HG02623 (cell line): Measurements from ENCODE around the gene TGFB2.

Experiments used
- ATAC-seq: cut with Tn5 transposase; IDR thresholded peaks from one replicate; pipeline ENCODE4 v1.9.1; 2021; ENCODE audit warnings: moderate library complexity; ENCODE audit not compliant: unreplicated experiment

Gene TGFB2

GRCh38 chr1:218459878-218460711, 115.0 kb downstream of the TGFB2 start:
- no peak for ATAC-seq

DNA sequence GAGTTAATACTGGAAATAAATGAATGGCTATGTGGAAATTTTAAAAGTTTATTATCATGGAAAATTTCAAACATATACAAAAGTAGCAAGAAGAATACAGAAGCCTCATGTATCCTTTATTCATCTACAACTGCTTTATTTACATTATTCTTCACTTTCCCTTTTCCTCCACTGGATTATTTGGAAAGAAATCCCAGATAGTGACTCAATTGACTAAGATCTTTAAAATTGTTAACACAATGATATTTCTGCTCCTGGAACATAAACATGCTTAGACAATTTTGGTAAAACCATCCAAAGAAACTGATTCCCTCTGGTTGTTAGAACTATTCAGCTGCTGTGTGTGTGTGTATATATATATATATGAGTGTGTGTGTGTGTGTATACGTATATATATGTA, 116.2 kb downstream of the TGFB2 start:
- no peak for ATAC-seq

GRCh38 chr1:218462116-218462515, 117.0 kb downstream of the TGFB2 start:
- no peak for ATAC-seq

GRCh38 chr1:218462587-218462986, 117.5 kb downstream of the TGFB2 start:
- no peak for ATAC-seq

DNA sequence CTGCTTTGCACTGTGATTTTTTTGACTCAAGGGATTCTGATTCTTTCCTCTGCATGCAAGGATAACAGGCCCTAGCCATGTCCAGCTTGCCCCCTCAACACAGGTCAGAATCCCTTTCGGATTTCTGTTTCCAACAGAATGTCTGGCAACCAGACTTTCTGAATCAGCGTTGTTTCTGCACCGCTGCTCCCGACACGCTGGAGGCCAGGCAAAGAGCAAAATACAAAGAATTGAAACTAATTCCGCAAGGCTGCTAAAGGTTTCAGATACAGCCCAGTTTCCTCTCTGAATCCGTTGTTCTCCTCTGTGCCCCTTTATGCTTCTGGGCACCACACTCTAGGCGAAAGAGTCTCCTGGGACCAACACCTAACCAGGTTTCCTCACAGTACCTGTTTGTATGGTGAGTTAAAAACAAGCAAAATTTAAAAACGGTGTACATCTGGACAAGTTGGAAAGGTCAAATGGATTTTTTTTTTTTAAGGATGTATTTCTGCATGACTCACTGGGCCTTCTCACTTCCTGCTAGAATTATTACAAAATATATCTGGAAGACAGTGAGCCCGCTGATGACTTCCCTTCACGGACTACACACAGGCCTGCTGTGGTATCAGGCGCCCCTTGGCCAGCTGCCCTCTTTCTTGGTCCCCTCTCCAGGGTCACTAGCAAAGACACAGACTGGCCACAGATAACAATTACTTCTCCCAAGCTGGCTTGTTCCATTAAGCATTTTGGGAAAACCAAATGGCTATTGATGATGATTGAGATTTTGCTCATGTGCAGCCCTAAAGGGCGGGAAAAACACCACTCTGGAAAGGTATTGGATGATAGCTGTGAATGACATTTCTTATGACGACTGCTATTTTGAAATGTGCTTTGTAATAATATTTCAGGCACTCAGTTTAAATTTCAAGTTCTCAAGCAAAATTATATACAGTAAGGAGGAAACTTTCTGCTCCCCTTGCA, 118.3 kb downstream of the TGFB2 start:
- ATAC-seq = no peak

- ATAC-seq = no peak
These were observed 119.7 kb downstream of the TGFB2 start for GRCh38 chr1:218464871-218465270.

DNA sequence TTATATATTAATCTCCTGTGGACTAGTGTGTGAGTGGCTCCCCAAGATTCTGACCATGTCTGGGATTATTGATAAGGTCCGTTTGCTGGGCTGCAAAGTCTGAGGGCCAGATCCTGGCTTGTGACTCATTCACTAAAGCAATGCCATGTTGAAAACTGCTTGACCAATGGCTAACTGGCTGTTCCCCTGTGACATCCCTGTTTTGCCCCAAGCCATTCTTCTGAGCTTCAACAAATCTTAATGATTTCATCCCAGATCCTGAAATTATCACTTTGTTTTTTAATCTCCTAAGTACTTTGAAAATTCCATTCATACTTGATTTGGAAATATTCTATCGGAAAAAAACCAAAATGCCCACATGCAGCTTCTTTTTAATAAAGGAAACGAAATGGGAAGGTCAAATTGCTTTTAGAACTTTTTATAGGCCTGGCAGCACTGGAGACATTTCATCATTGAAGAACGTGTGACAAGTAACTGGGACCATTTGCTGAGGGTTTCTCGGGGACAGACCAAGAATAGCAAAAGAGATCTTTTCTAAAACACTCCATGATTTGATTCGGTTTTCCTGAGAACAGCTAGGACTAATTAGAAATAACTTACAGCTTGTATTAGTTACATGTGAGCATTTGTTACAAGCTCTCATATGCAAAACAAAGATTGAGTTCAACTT, 121.3 kb downstream of the TGFB2 start:
- no peak for ATAC-seq

DNA sequence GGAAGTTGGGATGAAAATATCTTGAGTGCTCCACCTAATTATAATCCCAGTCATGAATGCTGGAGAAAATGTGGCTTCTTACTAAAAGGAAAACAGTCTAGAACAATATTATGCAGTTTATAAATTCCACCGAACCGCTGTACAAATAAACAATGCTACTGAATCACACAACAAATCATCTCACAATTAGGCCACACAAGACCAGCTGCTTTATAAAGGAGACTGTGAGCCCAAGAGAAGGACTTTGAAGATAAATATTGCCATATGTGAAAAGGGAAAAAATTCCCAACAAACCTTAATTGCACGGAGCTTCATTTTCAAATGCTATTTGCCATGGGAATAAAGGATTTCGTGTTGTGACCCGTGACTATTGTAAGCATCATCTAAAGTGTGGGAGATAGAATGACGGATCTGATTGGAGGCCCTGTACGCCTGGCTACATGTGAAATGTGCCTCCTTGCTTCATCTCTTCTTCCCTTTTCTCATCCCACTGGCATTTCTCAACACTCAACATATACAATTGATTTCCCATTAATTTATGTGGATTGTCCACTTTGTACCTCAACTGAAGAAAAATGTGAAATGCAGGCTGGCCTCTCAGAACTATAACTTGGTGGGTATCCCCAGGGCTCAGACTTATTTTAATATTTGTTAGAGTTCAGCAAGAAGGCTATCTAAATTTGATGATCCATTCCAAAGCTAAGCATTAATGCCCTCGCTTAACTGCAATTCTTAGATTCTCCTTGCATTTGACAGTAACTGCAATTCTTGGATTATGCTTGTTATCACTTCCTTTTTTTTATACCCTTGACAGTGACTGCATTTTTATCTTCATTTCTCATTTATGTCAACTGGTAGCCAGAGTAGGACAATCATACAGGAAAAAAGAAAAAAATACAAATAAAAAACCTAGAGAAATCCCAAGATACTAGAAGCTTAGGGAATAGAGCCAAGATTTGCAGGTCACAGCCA, 122.3 kb downstream of the TGFB2 start:
- ATAC-seq = no peak

DNA sequence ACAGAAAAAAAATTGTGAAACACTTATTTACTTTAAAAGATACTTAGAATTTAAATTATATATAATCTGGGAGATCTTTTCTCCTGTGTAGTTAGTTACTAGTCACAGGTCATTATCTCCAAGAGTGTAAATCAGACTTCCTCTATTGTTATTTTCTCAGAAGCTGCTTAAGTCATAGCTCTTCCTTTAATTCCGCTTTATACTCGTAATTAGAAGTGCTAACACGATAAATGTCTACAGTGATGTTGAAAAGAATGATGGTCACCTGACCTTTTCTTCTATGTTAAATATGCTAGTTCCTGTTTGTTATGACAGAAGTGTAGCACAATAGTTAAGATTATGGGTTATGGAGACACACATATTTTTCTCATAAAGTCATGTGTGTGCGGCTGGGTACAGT, 123.6 kb downstream of the TGFB2 start:
- no peak for ATAC-seq

DNA sequence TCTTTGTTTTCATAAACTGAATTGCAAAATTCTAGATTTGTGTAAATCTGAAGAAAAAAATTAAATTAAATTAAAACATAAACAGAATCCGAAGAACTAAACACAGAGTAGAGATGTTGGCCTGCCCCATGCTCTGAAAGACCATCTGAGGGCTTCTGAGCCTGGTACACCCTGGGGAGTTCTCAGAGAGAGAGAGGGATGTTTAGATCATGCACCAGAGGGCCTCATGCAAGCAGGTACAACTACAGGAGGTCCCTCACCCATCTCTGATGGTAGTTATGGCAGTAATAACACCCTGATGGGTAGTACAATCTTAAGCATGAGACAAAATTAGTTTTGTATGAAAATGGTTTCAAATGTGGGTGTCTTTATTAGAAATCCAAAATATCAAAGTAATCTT, 127.7 kb downstream of the TGFB2 start:
- no peak for ATAC-seq

- no peak for ATAC-seq
These were observed 128.4 kb downstream of the TGFB2 start for GRCh38 chr1:218473522-218473921.

- ATAC-seq = no peak
These were observed 129.0 kb downstream of the TGFB2 start for GRCh38 chr1:218474128-218474527.

DNA sequence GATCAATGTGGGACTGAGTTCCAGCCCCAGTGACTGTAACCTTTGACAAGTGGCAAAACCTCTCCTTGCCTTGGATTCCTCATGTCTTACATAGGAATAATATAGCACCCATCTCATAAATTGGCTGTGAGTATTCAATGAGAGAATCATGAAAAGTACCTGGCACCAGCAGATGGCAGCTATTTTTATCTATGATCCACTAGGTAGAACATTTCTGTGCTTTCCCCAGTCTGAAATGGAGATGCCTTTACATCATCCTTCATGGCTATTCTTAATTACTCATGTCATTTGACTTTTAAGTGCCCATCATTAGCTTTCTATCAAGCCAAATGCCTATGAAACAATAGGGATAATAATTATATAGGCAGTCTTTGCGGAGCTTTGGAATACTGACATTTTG, 130.1 kb downstream of the TGFB2 start:
- no peak for ATAC-seq

- ATAC-seq = no peak
These were observed 130.6 kb downstream of the TGFB2 start for GRCh38 chr1:218475699-218476098.

GRCh38 chr1:218476385-218476784, 131.2 kb downstream of the TGFB2 start:
- ATAC-seq = no peak

GRCh38 chr1:218478336-218478735, 133.2 kb downstream of the TGFB2 start:
- ATAC-seq = no peak

GRCh38 chr1:218479436-218480115, 134.4 kb downstream of the TGFB2 start:
- no peak for ATAC-seq

- ATAC-seq = no peak
These were observed 135.0 kb downstream of the TGFB2 start for GRCh38 chr1:218480137-218480536.

DNA sequence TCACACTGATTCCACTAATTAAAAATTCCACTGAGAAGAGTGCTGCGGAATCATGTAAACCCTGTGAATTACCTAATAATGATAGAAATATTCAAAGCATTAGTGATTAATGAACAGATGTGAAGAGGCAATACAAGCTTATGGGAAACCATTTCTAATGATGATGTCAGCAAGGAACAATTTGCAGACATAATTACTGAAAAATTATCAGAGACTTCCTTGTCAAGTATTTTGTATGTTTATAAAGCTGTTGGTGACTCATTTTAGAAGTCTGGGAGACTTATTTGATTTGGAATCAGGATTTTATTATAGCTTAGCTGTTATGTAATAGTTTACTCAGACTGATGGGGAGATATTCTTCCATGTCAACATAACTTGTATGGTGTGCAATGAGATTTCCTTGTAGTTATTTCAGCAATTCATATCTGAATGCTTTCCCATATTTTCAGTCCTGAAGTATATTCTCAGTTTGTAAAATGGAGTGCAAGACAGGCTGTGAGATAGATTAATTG, 135.5 kb downstream of the TGFB2 start:
- ATAC-seq = no peak
